ENCODE results near the gene RTP2. TPM values are rescaled to one million over a fixed set of nuclear protein-coding genes. Genes with fewer than 3 reads are reported as not detected.

The RTP2 gene
- total and polyA plus RNA-seq, 10 of the 15 experiments (the other 5 are each of a cell fraction or from before 2014, with no cell fraction given), result not detected

DNA sequence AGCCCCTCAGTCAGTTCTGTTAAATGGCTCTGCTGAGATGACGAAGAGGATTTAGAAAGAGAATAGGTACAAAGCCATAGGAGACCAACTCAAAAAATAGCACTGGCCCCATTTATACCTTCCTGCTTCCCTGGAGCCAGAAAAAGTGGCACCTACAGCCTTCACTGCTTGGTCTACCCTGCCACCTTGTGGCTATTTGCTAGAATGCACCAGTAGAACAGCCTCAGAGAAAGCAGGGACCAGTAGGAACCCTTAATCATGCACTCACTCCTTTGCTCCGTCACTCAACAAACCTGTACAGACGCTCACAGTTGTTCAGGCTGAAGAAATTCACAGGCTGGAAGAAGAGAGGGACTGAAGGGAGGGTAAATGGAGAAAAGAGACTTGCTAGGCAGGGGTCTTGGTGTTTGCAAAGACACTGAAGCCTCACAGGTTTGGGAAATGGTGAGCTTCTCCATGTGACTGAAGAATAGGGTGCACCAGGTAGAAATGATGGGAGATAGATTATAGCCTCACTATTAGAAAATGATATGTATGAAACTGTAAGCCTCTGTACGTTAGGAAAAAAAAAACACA lies 12.1 kb upstream of the RTP2 start (continued):
- TF ChIP-seq EED (IDR thresholded peaks at IDR 0.05; ENCODE audit: low read depth) (no peak), HDAC6 (IDR thresholded peaks at IDR 0.05; ENCODE audit: unreplicated experiment) (no peak), BMI1 (IDR thresholded peaks at IDR 0.05; ENCODE audit: borderline replicate concordance) (no peak), JUND (IDR thresholded peaks at IDR 0.05; ENCODE audit: low read depth, low read length) (no peak), ZBTB40 (IDR thresholded peaks at IDR 0.05; ENCODE audit: borderline replicate concordance) (no peak), ATF7 (IDR thresholded peaks at IDR 0.05; ENCODE audit: low read depth) (no peak), HDGF (IDR thresholded peaks at IDR 0.05) (no peak), CBX5 (IDR thresholded peaks at IDR 0.05; ENCODE audit: low read depth) (no peak), SREBF1 (IDR thresholded peaks at IDR 0.05; ENCODE audit: low read length) (no peak), YY1 (IDR thresholded peaks at IDR 0.05; ENCODE audit: low read depth, low read length) (peak; percentile 30; the same call in 1 of the 2 replicates), NR2C2 (IDR thresholded peaks at IDR 0.05; ENCODE audit: borderline replicate concordance, control insufficient read depth, insufficient read length, low read depth) (no peak), MTA3 (IDR thresholded peaks at IDR 0.05; ENCODE audit: borderline replicate concordance, low read length) (no peak), RAD21 (IDR thresholded peaks at IDR 0.05; ENCODE audit: insufficient read depth, low read depth, low read length) (peak; percentile 96), CREM (IDR thresholded peaks at IDR 0.05; ENCODE audit: low read depth) (no peak), ZNF384 (IDR thresholded peaks at IDR 0.05; ENCODE audit: borderline replicate concordance, low read depth, low read length) (no peak)
- TF ChIP-seq, protein P1, sequence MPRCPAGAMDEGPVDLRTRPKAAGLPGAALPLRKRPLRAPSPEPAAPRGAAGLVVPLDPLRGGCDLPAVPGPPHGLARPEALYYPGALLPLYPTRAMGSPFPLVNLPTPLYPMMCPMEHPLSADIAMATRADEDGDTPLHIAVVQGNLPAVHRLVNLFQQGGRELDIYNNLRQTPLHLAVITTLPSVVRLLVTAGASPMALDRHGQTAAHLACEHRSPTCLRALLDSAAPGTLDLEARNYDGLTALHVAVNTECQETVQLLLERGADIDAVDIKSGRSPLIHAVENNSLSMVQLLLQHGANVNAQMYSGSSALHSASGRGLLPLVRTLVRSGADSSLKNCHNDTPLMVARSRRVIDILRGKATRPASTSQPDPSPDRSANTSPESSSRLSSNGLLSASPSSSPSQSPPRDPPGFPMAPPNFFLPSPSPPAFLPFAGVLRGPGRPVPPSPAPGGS (IDR thresholded peaks at IDR 0.05; ENCODE audit: borderline replicate concordance, insufficient read depth, low read depth, low read length, poor library complexity, severe bottlenecking), result no peak
- TF ChIP-seq, protein P2, sequence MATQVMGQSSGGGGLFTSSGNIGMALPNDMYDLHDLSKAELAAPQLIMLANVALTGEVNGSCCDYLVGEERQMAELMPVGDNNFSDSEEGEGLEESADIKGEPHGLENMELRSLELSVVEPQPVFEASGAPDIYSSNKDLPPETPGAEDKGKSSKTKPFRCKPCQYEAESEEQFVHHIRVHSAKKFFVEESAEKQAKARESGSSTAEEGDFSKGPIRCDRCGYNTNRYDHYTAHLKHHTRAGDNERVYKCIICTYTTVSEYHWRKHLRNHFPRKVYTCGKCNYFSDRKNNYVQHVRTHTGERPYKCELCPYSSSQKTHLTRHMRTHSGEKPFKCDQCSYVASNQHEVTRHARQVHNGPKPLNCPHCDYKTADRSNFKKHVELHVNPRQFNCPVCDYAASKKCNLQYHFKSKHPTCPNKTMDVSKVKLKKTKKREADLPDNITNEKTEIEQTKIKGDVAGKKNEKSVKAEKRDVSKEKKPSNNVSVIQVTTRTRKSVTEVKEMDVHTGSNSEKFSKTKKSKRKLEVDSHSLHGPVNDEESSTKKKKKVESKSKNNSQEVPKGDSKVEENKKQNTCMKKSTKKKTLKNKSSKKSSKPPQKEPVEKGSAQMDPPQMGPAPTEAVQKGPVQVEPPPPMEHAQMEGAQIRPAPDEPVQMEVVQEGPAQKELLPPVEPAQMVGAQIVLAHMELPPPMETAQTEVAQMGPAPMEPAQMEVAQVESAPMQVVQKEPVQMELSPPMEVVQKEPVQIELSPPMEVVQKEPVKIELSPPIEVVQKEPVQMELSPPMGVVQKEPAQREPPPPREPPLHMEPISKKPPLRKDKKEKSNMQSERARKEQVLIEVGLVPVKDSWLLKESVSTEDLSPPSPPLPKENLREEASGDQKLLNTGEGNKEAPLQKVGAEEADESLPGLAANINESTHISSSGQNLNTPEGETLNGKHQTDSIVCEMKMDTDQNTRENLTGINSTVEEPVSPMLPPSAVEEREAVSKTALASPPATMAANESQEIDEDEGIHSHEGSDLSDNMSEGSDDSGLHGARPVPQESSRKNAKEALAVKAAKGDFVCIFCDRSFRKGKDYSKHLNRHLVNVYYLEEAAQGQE (IDR thresholded peaks at IDR 0.05; ENCODE audit: low read depth, low read length), result no peak
- TF ChIP-seq, protein P3, sequence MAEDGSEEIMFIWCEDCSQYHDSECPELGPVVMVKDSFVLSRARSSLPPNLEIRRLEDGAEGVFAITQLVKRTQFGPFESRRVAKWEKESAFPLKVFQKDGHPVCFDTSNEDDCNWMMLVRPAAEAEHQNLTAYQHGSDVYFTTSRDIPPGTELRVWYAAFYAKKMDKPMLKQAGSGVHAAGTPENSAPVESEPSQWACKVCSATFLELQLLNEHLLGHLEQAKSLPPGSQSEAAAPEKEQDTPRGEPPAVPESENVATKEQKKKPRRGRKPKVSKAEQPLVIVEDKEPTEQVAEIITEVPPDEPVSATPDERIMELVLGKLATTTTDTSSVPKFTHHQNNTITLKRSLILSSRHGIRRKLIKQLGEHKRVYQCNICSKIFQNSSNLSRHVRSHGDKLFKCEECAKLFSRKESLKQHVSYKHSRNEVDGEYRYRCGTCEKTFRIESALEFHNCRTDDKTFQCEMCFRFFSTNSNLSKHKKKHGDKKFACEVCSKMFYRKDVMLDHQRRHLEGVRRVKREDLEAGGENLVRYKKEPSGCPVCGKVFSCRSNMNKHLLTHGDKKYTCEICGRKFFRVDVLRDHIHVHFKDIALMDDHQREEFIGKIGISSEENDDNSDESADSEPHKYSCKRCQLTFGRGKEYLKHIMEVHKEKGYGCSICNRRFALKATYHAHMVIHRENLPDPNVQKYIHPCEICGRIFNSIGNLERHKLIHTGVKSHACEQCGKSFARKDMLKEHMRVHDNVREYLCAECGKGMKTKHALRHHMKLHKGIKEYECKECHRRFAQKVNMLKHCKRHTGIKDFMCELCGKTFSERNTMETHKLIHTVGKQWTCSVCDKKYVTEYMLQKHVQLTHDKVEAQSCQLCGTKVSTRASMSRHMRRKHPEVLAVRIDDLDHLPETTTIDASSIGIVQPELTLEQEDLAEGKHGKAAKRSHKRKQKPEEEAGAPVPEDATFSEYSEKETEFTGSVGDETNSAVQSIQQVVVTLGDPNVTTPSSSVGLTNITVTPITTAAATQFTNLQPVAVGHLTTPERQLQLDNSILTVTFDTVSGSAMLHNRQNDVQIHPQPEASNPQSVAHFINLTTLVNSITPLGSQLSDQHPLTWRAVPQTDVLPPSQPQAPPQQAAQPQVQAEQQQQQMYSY (CRISPR knock-in tag; IDR thresholded peaks at IDR 0.05), result no peak

Data from GM12878 (cell line).